ENCODE data around the gene PRICKLE4. TPM values are rescaled to one million over a fixed set of nuclear protein-coding genes. Genes with fewer than 3 reads are reported as not detected.

PRICKLE4 gene
- total RNA-seq, 1 experiment from 2014 or later: 2.9 TPM

GRCh38 chr6:41813469-41813868, 32.9 kb downstream of the PRICKLE4 start:
- TF ChIP-seq POLR2A (IDR thresholded peaks at IDR 0.05; ENCODE audit: borderline replicate concordance, extremely low read depth, insufficient read depth, insufficient read length): no peak
- no TSS peak for BruUV-seq (replicated peaks)
- Histone ChIP-seq H3K9me2 (ENCODE audit: insufficient read depth) (no peaks in the 10 kb centered on the region), H3K79me2 (ENCODE audit: insufficient read depth, low read length) (no peaks in the 10 kb centered on the region), H4K20me1 (ENCODE audit: insufficient read depth) (no peaks in the 10 kb centered on the region), H3K9ac (ENCODE audit: low read length) (no peak overlapping the region), H3K36me3 (ENCODE audit: control insufficient read depth in 1 of 2, insufficient read depth in 2 of 2, low read length in 2 of 2) (no peaks in the 10 kb centered on the region), H3K9me3 (ENCODE audit: control insufficient read depth in 1 of 2, insufficient read depth in 1 of 2, low read depth in 1 of 2, low read length in 2 of 2) (no peaks in the 10 kb centered on the region), H3K4me2 (ENCODE audit: low read length) (no peak overlapping the region), H3K27ac (ENCODE audit: low read depth, low read length) (no peak overlapping the region), H3K4me3 (replicated peaks in 1 of 2; ENCODE audit: low read depth in 1 of 2, low read length in 2 of 2) (no peak overlapping the region), H3K4me1 (ENCODE audit: control insufficient read depth in 1 of 2, insufficient read depth in 2 of 2, low read length in 2 of 2) (no peaks in the 10 kb centered on the region), H3K27me3 (ENCODE audit: insufficient read depth, low read length) (no peaks in the 10 kb centered on the region), H2AFZ (ENCODE audit: low read depth, low read length, poor library complexity, severe bottlenecking) (no peak overlapping the region)
- ChIA-PET CTCF (interaction anchor here (1.1 kb wide), 1 partner anchor 26 kb away, joined by 3 read pairs; the partner anchor contains the start of gene TOMM6), POLR2A (no interaction called here), RAD21 (ENCODE audit: low non-redundant PET in 1 of 2, low total read pairs in 2 of 2, uncharacterized antibody in 2 of 2, unreplicated experiment in 2 of 2) (no interaction called here)
- ATAC-seq: no peak
- DNase-seq (ENCODE audit: low read depth, low spot score): no peak
- intact Hi-C loops (cut with micrococcal nuclease): no loop called here

GRCh38 chr6:41813956-41814355, 33.4 kb downstream of the PRICKLE4 start:
- H3K9ac ChIP-seq (ENCODE audit: low read length): no peak overlapping the region
- RAD21 ChIA-PET (ENCODE audit: low non-redundant PET in 1 of 2, low total read pairs in 2 of 2, uncharacterized antibody in 2 of 2, unreplicated experiment in 2 of 2): no interaction called here
- H3K36me3 ChIP-seq (ENCODE audit: control insufficient read depth in 1 of 2, insufficient read depth in 2 of 2, low read length in 2 of 2): no peaks in the 10 kb centered on the region
- no peaks in the 10 kb centered on the region for H3K9me3 ChIP-seq (ENCODE audit: control insufficient read depth in 1 of 2, insufficient read depth in 1 of 2, low read depth in 1 of 2, low read length in 2 of 2)
- DNase-seq (ENCODE audit: low read depth, low spot score) (no peak), ATAC-seq (no peak)
- POLR2A ChIA-PET: no interaction called here
- H4K20me1 ChIP-seq (ENCODE audit: insufficient read depth): no peaks in the 10 kb centered on the region
- H3K4me1 ChIP-seq (ENCODE audit: control insufficient read depth in 1 of 2, insufficient read depth in 2 of 2, low read length in 2 of 2): no peaks in the 10 kb centered on the region
- intact Hi-C loops (cut with micrococcal nuclease): no loop called here
- CTCF ChIA-PET: interaction anchor here (1.1 kb wide), 1 partner anchor 26 kb away, joined by 3 read pairs; the partner anchor contains the start of gene TOMM6
- BruUV-seq (replicated peaks): no TSS peak
- no peak overlapping the region for H3K4me3 ChIP-seq (replicated peaks in 1 of 2; ENCODE audit: low read depth in 1 of 2, low read length in 2 of 2)
- H3K27me3 ChIP-seq (ENCODE audit: insufficient read depth, low read length): no peaks in the 10 kb centered on the region
- no peaks in the 10 kb centered on the region for H3K79me2 ChIP-seq (ENCODE audit: insufficient read depth, low read length)
- H3K27ac ChIP-seq (ENCODE audit: low read depth, low read length): no peak overlapping the region
- H2AFZ ChIP-seq (ENCODE audit: low read depth, low read length, poor library complexity, severe bottlenecking): no peak overlapping the region
- no peak overlapping the region for H3K4me2 ChIP-seq (ENCODE audit: low read length)
- TF ChIP-seq ZFX (IDR thresholded peaks at IDR 0.05) (no peak), CBX3 (IDR thresholded peaks at IDR 0.05; ENCODE audit: low read depth) (no peak)
- H3K9me2 ChIP-seq (ENCODE audit: insufficient read depth): no peaks in the 10 kb centered on the region

DNA sequence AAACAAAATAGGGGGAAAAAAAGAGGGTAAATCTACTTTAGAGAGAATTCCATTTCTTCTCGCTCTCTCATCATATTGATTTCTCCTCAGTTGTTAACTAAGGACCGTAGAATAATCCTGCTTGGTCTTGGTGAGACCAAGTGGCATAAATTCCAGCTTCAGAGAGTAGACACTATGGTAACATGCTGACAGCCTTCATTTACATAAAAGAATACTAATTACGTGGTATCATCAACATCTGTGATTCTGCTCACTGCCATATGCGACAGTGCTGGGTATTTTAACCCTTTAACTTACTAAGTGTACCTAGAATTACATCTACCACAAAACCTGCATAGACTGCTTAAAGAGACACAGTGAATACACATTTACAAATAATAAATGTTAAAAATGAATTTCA, 34.0 kb downstream of the PRICKLE4 start:
- no peak overlapping the region for H3K4me3 ChIP-seq (replicated peaks in 1 of 2; ENCODE audit: low read depth in 1 of 2, low read length in 2 of 2)
- RAD21 ChIA-PET (ENCODE audit: low non-redundant PET in 1 of 2, low total read pairs in 2 of 2, uncharacterized antibody in 2 of 2, unreplicated experiment in 2 of 2): no interaction called here
- no peak overlapping the region for H3K9ac ChIP-seq (ENCODE audit: low read length)
- CTCF ChIA-PET: no interaction called here
- no peaks in the 10 kb centered on the region for H3K36me3 ChIP-seq (ENCODE audit: control insufficient read depth in 1 of 2, insufficient read depth in 2 of 2, low read length in 2 of 2)
- TF ChIP-seq FOSL1 (IDR thresholded peaks at IDR 0.05; ENCODE audit: low read depth): no peak
- TF ChIP-seq POLR2AphosphoS5 (IDR thresholded peaks at IDR 0.05; ENCODE audit: low read depth, low read length): no peak
- no peak for TF ChIP-seq EGR1 (IDR thresholded peaks at IDR 0.05; ENCODE audit: low read depth)
- POLR2A ChIA-PET: no interaction called here
- no peaks in the 10 kb centered on the region for H3K9me2 ChIP-seq (ENCODE audit: insufficient read depth)
- intact Hi-C loops (cut with micrococcal nuclease): no loop called here
- H2AFZ ChIP-seq (ENCODE audit: low read depth, low read length, poor library complexity, severe bottlenecking): no peak overlapping the region
- no peaks in the 10 kb centered on the region for H3K27me3 ChIP-seq (ENCODE audit: insufficient read depth, low read length)
- H3K4me1 ChIP-seq (ENCODE audit: control insufficient read depth in 1 of 2, insufficient read depth in 2 of 2, low read length in 2 of 2): no peaks in the 10 kb centered on the region
- H3K27ac ChIP-seq (ENCODE audit: low read depth, low read length): no peak overlapping the region
- H4K20me1 ChIP-seq (ENCODE audit: insufficient read depth): no peaks in the 10 kb centered on the region
- no peak overlapping the region for H3K4me2 ChIP-seq (ENCODE audit: low read length)
- no peak for ATAC-seq
- DNase-seq (ENCODE audit: low read depth, low spot score): no peak
- no peaks in the 10 kb centered on the region for H3K79me2 ChIP-seq (ENCODE audit: insufficient read depth, low read length)
- BruUV-seq (replicated peaks): no TSS peak
- H3K9me3 ChIP-seq (ENCODE audit: control insufficient read depth in 1 of 2, insufficient read depth in 1 of 2, low read depth in 1 of 2, low read length in 2 of 2): no peaks in the 10 kb centered on the region

Data from HCT116 (cell line).